Peyer's patch (tissue), 4 donors: ENCODE results near the gene AUTS2. TPM values are rescaled to one million over a fixed set of nuclear protein-coding genes. Genes with fewer than 3 reads are reported as not detected.

ENCODE experiments used
- DNase-seq, 3 donors: peaks; one replicate each; pipeline ENCODE4 v3.0.0-alpha.2; 2017 to 2019
- H3K27ac ChIP-seq, 4 donors: fragments of 200-600 bp; sonication (generic); one replicate each; pipeline ENCODE4 v1.5.1; 2016 to 2019
- H3K27me3 ChIP-seq, 2 donors: fragments of 200-600 bp; sonication (generic); one replicate each; pipeline ENCODE4 v1.5.1; 2019
- H3K36me3 ChIP-seq, 3 donors: fragments of 200-600 bp; sonication (generic); one replicate each; pipeline ENCODE4 v1.5.1; 2016 to 2019
- H3K4me1 ChIP-seq, 4 donors: fragments of 200-600 bp; sonication (generic); one replicate each; pipeline ENCODE4 v1.5.1; 2016 to 2019
- H3K4me3 ChIP-seq, 4 donors: fragments of 200-600 bp; sonication (generic); 1 replicate in 3 of 4; 2 replicates in 1 of 4; pipeline ENCODE4 v1.5.1; 2016 to 2019; ENCODE audit warnings: mild to moderate bottlenecking in 1 of 4
- H3K9me3 ChIP-seq, 4 donors: fragments of 200-600 bp; sonication (generic); one replicate each; pipeline ENCODE4 v1.5.1; 2016 to 2019; ENCODE audit warnings: mild to moderate bottlenecking in 1 of 4
- POLR2A ChIP-seq, 2 donors: fragments of 450-650 bp; IDR thresholded peaks; one replicate each; pipeline ENCODE4 v1.5.1; 2017; ENCODE audit warnings: antibody characterized with exemption in 2 of 2, mild to moderate bottlenecking in 2 of 2, moderate library complexity in 2 of 2
- total RNA-seq, 4 donors: library from RNA; depleted of rRNA; stranded (reverse); fragments of >200 nt; gene quantifications; one replicate each; pipeline ENCODE4 v1.1.0, GENCODE V29; 2016
- TF ChIP-seq, protein P1 (sequence below), 6 experiments: fragments of 450-650 bp in 4 of 6; fragments of 200-600 bp in 2 of 6; sonication (generic) in 1 of 6; IDR thresholded peaks; one replicate each; pipeline ENCODE4 v1.5.1; 2017 to 2019; ENCODE audit warnings: antibody characterized with exemption in 6 of 6, mild to moderate bottlenecking in 3 of 6, moderate library complexity in 1 of 6

AUTS2 gene
- total RNA-seq, 4 donors from 2014 or later = 55.9 to 90.0 (median 72.6) TPM

DNA sequence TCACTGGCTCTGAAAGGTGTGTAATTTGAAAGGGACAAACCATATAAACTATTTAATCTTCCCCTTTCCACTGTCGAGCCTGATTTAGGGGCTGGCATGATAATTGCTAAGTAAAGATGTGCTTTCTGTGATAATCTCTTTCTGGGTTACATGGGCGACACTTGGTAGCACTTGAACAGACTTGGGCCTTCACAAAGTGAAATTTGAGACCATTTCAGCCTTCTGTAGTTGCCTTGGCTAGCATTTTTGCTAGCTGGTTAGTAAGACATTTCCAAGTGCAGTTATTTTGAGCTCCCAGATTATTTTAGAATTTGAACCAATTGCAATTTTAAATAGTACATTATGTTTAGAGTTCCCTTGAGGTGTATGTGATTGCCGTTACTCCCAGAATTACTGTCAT lies 1101.0 kb downstream of the AUTS2 start:
- TF ChIP-seq POLR2A (IDR thresholded peaks at IDR 0.05) = no peak
- TF ChIP-seq, protein P1, sequence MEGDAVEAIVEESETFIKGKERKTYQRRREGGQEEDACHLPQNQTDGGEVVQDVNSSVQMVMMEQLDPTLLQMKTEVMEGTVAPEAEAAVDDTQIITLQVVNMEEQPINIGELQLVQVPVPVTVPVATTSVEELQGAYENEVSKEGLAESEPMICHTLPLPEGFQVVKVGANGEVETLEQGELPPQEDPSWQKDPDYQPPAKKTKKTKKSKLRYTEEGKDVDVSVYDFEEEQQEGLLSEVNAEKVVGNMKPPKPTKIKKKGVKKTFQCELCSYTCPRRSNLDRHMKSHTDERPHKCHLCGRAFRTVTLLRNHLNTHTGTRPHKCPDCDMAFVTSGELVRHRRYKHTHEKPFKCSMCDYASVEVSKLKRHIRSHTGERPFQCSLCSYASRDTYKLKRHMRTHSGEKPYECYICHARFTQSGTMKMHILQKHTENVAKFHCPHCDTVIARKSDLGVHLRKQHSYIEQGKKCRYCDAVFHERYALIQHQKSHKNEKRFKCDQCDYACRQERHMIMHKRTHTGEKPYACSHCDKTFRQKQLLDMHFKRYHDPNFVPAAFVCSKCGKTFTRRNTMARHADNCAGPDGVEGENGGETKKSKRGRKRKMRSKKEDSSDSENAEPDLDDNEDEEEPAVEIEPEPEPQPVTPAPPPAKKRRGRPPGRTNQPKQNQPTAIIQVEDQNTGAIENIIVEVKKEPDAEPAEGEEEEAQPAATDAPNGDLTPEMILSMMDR (IDR thresholded peaks at IDR 0.05) = no peak
- Histone ChIP-seq H3K27me3 (no peaks in the 10 kb centered on the region), H3K36me3 (peaks cover 0 to 11% (median 0%) of the 10 kb centered on the region in 3 donors), H3K4me3 (no peak overlapping the region), H3K9me3 (no peaks in the 10 kb centered on the region), H3K4me1 (peaks cover 0 to 21% (median 3%) of the 10 kb centered on the region in 4 donors), H3K27ac (no peak overlapping the region)
- no peak for DNase-seq

DNA sequence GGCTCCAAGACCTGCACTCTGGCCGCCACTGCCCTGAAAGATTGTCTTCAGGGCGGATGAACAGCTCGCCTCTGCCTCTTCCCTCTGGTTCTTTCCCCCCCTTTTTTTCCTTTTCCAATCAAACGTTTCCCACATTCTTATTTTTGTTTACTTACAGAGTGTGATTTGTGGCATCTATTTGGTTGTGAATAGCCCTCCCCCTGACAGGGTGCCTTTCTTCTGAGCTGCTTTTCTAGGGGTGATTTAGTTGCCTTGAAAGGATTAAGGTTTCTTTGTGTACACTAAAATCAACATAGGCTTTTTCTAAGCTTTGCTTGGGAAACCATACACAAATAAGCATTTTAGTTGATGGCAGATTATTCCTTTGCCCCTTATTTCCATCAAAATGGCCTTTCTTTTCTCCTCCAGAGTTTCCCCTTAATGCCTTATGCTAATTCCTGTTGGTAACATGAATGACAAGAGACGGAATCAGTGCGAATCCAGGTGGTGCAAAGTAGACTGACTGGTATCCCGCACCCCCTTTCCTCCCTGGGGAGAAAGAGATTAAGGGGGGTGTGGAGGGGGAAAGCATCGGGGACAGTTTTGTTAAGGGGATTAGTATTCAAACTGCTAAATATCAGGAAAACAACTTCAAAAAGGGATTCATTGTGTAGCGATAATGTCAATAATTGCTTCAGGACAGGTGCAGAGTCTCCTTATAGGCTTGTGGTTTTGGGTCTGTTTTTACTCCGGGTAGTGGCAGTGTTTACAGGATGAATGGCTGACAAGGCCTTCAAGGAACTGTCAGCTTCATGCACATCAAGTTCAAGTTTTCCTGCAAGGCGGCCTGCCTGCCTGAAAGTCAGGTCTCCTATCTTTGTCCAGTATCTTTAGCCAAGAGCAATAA lies 1102.0 kb downstream of the AUTS2 start:
- no peak for DNase-seq

DNA sequence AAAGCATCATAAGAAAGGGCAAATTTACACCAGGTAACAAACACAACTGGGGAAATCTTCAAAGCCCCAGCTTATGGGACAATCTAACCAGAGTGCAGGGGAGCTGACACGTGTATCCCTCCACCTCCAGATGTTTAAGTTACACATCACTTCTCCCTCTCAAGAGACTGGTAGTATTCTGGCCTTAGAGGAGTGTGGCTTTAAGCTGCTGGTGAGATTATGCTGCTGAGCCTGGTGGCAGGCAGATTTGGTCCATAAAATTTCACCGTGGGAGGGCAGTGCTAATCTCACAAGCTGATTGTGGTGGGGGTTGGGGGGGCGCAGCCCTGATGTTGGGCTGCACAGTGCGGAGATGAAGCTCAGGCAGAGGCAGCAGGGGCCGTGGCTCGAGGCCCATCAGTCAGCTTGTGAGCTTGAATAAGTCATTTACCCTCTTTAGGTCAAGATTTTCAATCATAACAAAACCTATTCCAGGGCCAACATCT lies 1102.7 kb downstream of the AUTS2 start:
- H3K27ac ChIP-seq = no peak overlapping the region
- TF ChIP-seq POLR2A (IDR thresholded peaks at IDR 0.05) = no peak
- H3K27me3 ChIP-seq = no peaks in the 10 kb centered on the region
- no peak for DNase-seq
- H3K4me1 ChIP-seq = peaks cover 0 to 22% (median 0%) of the 10 kb centered on the region in 4 donors
- H3K36me3 ChIP-seq = peaks cover 0 to 11% (median 0%) of the 10 kb centered on the region in 3 donors
- no peak overlapping the region for H3K4me3 ChIP-seq
- no peaks in the 10 kb centered on the region for H3K9me3 ChIP-seq

More for the DNA sequence above, 1102.0 kb downstream of the AUTS2 start:
- Histone ChIP-seq H3K9me3 (no peaks in the 10 kb centered on the region), H3K27me3 (no peaks in the 10 kb centered on the region), H3K4me3 (no peak overlapping the region), H3K4me1 (peaks cover 0 to 22% (median 0%) of the 10 kb centered on the region in 4 donors), H3K27ac (no peak overlapping the region), H3K36me3 (peaks cover 0 to 11% (median 0%) of the 10 kb centered on the region in 3 donors)
- TF ChIP-seq, protein P1 (IDR thresholded peaks at IDR 0.05) = no peak
- no peak for TF ChIP-seq POLR2A (IDR thresholded peaks at IDR 0.05)

DNA sequence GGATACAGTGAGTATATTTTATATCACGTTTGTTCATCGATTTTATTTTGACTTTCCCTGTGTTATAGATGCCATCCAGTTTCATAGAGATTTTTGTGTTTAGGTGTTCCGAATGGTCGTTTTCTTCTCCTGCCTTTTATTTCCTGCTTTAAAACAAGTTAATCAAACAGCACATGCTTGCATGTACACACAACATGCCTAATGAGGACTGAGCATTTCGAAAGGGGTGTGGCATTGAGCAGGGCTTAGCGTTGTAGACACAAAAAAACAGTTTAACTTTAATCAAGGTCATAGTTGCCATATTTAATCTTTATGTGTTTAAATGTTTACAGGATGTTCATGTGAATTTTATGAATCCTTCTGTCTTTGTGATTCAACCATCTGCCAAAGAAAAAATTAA lies 1103.2 kb downstream of the AUTS2 start:
- Histone ChIP-seq H3K36me3 (peaks cover 0 to 11% (median 0%) of the 10 kb centered on the region in 3 donors), H3K4me3 (no peak overlapping the region), H3K27me3 (no peaks in the 10 kb centered on the region), H3K9me3 (no peaks in the 10 kb centered on the region), H3K27ac (no peak overlapping the region), H3K4me1 (peaks cover 0 to 21% (median 0%) of the 10 kb centered on the region in 4 donors)
- no peak for DNase-seq
- TF ChIP-seq, protein P1 (IDR thresholded peaks at IDR 0.05) = no peak
- no peak for TF ChIP-seq POLR2A (IDR thresholded peaks at IDR 0.05)

DNA sequence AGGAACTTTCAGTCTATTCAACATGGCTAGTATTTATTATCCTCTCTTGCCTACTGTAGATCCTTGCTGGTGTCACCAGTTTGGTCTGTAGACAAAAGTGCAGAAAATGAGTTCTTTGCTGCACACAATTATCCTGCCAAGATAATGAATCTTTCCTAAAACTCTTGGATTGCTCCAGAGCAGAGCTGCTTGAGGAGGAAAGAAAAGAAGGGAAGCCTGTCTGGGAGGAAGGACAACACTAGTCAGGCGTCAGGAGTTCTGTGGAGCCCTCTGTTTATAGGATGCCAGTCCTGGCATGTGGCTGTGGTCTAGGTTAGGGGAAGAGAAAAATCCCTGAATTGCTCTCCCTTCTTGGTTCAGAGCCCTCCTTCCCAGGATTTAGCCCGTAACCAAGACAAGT lies 1103.7 kb downstream of the AUTS2 start:
- Histone ChIP-seq H3K27me3 (no peaks in the 10 kb centered on the region), H3K36me3 (peaks cover 0 to 11% (median 0%) of the 10 kb centered on the region in 3 donors), H3K27ac (no peak overlapping the region), H3K4me1 (peaks cover 0 to 18% (median 0%) of the 10 kb centered on the region in 4 donors), H3K9me3 (no peaks in the 10 kb centered on the region), H3K4me3 (no peak overlapping the region)
- TF ChIP-seq, protein P1 (IDR thresholded peaks at IDR 0.05) = no peak
- no peak for TF ChIP-seq POLR2A (IDR thresholded peaks at IDR 0.05)
- DNase-seq = no peak

DNA sequence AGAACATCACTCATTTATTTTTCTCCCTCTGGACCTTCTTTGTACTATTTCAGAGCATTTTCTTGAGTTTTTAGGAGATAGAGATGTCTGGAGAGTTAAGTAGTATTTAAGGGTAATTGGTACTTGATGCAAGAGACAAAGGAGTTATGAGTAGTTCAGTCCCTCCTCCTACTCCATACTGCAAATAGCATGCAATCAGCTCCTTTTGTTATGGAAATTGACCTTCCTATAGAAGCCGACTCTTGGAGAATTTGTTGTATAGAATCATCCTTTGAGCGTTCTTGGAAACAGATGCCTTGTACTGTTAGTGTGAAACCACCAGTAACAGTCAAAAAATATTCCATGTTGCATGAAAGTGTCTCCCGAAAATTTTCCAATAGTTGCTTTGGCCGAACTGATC lies 1105.5 kb downstream of the AUTS2 start:
- no peak overlapping the region for H3K27ac ChIP-seq
- no peak for TF ChIP-seq POLR2A (IDR thresholded peaks at IDR 0.05)
- TF ChIP-seq, protein P1 (IDR thresholded peaks at IDR 0.05) = no peak
- peaks cover 0 to 9% (median 0%) of the 10 kb centered on the region in 3 donors for H3K36me3 ChIP-seq
- peaks cover 0 to 7% (median 0%) of the 10 kb centered on the region in 4 donors for H3K4me1 ChIP-seq
- H3K4me3 ChIP-seq = no peak overlapping the region
- no peaks in the 10 kb centered on the region for H3K9me3 ChIP-seq
- no peak for DNase-seq
- no peaks in the 10 kb centered on the region for H3K27me3 ChIP-seq
